Measurements from ENCODE around the gene TNFRSF9. TPM values are rescaled to one million over a fixed set of nuclear protein-coding genes. Genes with fewer than 3 reads are reported as not detected.

TNFRSF9 gene
- total and polyA plus RNA-seq, 9 of the 15 experiments (the other 6 are each of a cell fraction or from before 2014, with no cell fraction given) = 0.04 to 0.29 (median 0.08) TPM; not detected in 1

DNA sequence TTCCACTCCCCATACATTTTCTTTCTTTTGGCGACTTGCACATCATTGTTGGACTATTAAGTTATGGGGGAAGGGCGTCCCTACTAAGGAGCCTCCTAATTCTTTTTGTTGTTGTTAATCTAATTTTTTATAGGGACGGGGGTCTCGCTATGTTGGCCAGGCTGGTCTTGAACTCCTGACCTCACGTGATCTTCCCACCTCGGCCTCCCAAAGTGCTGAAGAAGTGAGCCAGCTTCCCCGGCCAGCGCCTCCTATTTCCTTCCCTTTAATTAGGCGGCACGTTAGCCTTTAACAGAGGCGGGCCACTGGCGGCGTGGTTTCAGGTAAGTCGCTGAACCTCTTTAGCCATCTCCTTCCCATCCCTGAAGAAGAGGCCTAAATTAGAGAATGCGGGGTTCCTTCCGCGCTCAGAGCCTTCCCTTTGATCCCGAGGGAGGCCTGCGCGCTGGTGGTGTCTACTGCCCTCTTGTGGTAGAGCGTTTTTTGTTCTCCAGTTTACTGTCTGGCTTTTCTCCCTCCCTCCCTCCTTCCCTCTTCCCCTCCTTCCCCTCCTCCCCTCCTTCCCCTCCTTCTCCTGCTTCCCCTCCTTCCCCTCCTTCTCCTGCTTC lies 38.1 kb downstream of the TNFRSF9 start (continued):
- TF ChIP-seq TAF7 (tag; IDR thresholded peaks at IDR 0.05) = no peak
- TF ChIP-seq ADNP (tag; IDR thresholded peaks at IDR 0.05) = no peak
- TF ChIP-seq ZNF589 (CRISPR knock-in tag; IDR thresholded peaks at IDR 0.05; ENCODE audit: low read depth) = no peak
- TF ChIP-seq PCBP2 (IDR thresholded peaks at IDR 0.05; ENCODE audit: low read depth, low read length, poor library complexity, severe bottlenecking) = no peak

DNA sequence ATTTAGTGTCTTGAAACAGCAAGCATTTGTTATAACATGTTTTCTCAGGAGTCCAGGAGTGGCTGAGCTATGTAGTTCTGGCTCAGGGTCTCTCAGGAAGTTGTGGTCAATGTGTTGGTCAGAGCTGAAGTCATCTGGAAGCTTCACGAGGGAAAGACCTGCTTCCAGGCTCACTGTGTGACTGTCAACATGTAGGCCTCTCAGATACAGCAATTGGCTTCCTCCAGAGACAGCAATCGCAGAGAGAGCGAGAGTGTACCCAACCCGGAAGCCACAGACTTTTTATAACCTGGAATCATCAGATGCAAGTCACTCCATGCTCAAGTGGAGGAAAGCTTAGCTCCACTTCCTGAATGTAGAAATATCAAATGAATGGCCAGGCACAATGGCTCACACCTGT lies 40.9 kb downstream of the TNFRSF9 start:
- H3K4me1 ChIP-seq (replicated peaks in 1 of 2; ENCODE audit: control insufficient read depth in 2 of 2, insufficient read depth in 2 of 2, low read length in 2 of 2) = peaks cover 0 to 3% of the 10 kb centered on the region in 2 experiments; a peak in 3 of 5 replicates
- POLR2A ChIA-PET = interaction anchor here (0.6 to 1.1 kb wide), 3 partner anchors 10 to 1266 kb away, joined by 3 read pairs; no protein-coding TSS in a partner anchor
- no peak overlapping the region for H3K4me3 ChIP-seq
- H3K27me3 ChIP-seq (ENCODE audit: control insufficient read depth in 2 of 2, insufficient read depth in 2 of 2, low read length in 2 of 2) = peaks cover 3 to 16% of the 10 kb centered on the region in 2 experiments; a peak in 4 of 5 replicates
- no TSS peak for BruUV-seq (replicated peaks)
- WGBS (ENCODE audit: insufficient coverage, low coverage, missing lambda C conversion rate) = 36% methylated on average over 4 of the region's 4 CpGs
- H3K9me1 ChIP-seq (ENCODE audit: control insufficient read depth, insufficient read depth, low read length) = no peaks in the 10 kb centered on the region
- no peak overlapping the region for H3K9ac ChIP-seq (ENCODE audit: insufficient read depth in 1 of 2, low read depth in 2 of 2, low read length in 2 of 2)
- intact Hi-C loops (cut with micrococcal nuclease) = loop anchor here (5.0 kb wide), 1 partner anchor 147 kb away; no protein-coding TSS in a partner anchor
- H2AFZ ChIP-seq (ENCODE audit: low read depth, low read length) = peak overlapping the region; percentile 76; the same call in 1 of the 2 replicates
- H3K36me3 ChIP-seq (ENCODE audit: control insufficient read depth, insufficient read depth, low read length) = no peaks in the 10 kb centered on the region
- CTCF ChIA-PET (ENCODE audit: low intra/inter-chr PET ratio) = interaction anchor here (1.5 kb wide), 1 partner anchor 230 kb away, joined by 4 read pairs; no protein-coding TSS in a partner anchor
- TF ChIP-seq NR2C2 (CRISPR knock-in tag; IDR thresholded peaks at IDR 0.05) = no peak
- TF ChIP-seq NR2C2 (tag; IDR thresholded peaks at IDR 0.05) = peak; percentile 29; the same call in 1 of the 2 replicates
- TF ChIP-seq DMBX1 (CRISPR knock-in tag; IDR thresholded peaks at IDR 0.05; ENCODE audit: borderline replicate concordance) = no peak
- no peak for TF ChIP-seq PHTF2 (CRISPR knock-in tag; IDR thresholded peaks at IDR 0.05)
- TF ChIP-seq GABPA (tag; conservative IDR thresholded peaks at IDR 0.05; ENCODE audit: low read depth) = peak; percentile 54
- peak; percentile 44 for TF ChIP-seq ELF1 (tag; IDR thresholded peaks at IDR 0.05)
- no peak for TF ChIP-seq TOE1 (IDR thresholded peaks at IDR 0.05; ENCODE audit: borderline replicate concordance)
- no peak for TF ChIP-seq TOE1 (CRISPR knock-in tag; IDR thresholded peaks at IDR 0.05; ENCODE audit: borderline replicate concordance, low read depth)
- TF ChIP-seq, protein P1, sequence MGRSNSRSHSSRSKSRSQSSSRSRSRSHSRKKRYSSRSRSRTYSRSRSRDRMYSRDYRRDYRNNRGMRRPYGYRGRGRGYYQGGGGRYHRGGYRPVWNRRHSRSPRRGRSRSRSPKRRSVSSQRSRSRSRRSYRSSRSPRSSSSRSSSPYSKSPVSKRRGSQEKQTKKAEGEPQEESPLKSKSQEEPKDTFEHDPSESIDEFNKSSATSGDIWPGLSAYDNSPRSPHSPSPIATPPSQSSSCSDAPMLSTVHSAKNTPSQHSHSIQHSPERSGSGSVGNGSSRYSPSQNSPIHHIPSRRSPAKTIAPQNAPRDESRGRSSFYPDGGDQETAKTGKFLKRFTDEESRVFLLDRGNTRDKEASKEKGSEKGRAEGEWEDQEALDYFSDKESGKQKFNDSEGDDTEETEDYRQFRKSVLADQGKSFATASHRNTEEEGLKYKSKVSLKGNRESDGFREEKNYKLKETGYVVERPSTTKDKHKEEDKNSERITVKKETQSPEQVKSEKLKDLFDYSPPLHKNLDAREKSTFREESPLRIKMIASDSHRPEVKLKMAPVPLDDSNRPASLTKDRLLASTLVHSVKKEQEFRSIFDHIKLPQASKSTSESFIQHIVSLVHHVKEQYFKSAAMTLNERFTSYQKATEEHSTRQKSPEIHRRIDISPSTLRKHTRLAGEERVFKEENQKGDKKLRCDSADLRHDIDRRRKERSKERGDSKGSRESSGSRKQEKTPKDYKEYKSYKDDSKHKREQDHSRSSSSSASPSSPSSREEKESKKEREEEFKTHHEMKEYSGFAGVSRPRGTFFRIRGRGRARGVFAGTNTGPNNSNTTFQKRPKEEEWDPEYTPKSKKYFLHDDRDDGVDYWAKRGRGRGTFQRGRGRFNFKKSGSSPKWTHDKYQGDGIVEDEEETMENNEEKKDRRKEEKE (IDR thresholded peaks at IDR 0.05; ENCODE audit: borderline replicate concordance in 1 of 2, control insufficient read depth in 1 of 2, low read depth in 2 of 2, low read length in 1 of 2) = no peak
- FAIRE-seq = no peak
- H3K4me2 ChIP-seq (ENCODE audit: insufficient read depth, low read length) = no peak overlapping the region
- H3K9me3 ChIP-seq (replicated peaks; ENCODE audit: control insufficient read depth, insufficient read depth, low read depth, low read length) = no peaks in the 10 kb centered on the region
- no peaks in the 10 kb centered on the region for H4K20me1 ChIP-seq (replicated peaks; ENCODE audit: control insufficient read depth, insufficient read depth, low read length)
- in situ Hi-C loops (cut with MboI) = loop anchor here (5.0 kb wide), 2 partner anchors 87 to 217 kb away; no protein-coding TSS in a partner anchor
- no peak for DNase-seq (ENCODE audit: extremely low read depth in 1 of 4, low spot score in 3 of 4)
- ATAC-seq = no peak; the same call in 2 of the 3 replicates
- no peaks in the 10 kb centered on the region for H3K79me2 ChIP-seq (ENCODE audit: control insufficient read depth, insufficient read depth, low read length)
- H3K27ac ChIP-seq (ENCODE audit: extremely low read depth, low read depth, low read length) = no peak overlapping the region

Measured in K562 (cell line).